Stimulated activated CD8-positive, alpha-beta memory T cell treated with anti-CD3 and anti-CD28 coated beads, Interleukin-7, amount 100 ng/mL, for 48 hours (primary cell): ENCODE measurements around the gene TBCCD1.

Source experiments
- DNase-seq, 2 donors: peaks; one replicate each; pipeline ENCODE4 v3.0.0-alpha.2; 2020; ENCODE audit warnings: low read depth in 1 of 2; ENCODE audit errors: extremely low read depth in 1 of 2

TBCCD1 gene

GRCh38 chr3:186567072-186567921 is at the start of gene TBCCD1:
Gene TBCCD1 (minus strand): TSS chr3:186567339. CDS start chr3:186564329, 3,010 bp downstream.
- peak; percentile 79 to 90 for DNase-seq

DNA sequence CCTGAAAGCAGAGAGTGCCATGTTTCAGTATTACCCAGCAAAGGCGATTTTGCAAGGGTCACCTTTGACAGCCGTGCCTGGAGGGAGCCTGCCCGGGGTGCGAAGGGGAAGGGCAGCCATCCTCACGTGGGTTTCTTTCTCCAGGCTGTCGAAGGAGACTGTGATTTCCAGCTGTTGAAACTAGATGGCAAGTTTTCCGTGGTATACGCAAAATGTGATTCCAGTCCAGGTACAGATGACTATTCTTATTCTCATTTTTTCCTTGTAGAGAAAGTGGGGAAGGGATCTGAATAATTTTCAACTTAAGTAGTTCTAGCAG is 49.1 kb upstream of the TBCCD1 start:
- no peak for DNase-seq

- DNase-seq, result peak; percentile 42
These were observed 47.7 kb upstream of the TBCCD1 start for GRCh38 chr3:186614597-186615483.

DNA sequence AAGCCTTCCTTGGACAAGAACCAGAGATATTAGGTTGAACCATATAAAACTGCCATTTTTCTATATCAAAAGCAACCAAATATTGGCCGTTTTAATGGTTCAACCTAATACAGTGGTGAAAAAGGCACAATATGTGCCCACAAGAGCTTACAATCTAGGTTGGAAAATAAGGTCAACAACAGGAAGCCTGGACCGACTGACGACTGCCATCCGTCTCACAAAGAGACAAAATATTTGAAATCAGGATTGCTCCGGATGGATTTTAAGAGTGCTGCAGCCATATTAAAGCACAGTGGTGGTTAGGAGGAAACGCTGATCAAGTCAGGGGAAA is 47.1 kb upstream of the TBCCD1 start:
- DNase-seq, result no peak

DNA sequence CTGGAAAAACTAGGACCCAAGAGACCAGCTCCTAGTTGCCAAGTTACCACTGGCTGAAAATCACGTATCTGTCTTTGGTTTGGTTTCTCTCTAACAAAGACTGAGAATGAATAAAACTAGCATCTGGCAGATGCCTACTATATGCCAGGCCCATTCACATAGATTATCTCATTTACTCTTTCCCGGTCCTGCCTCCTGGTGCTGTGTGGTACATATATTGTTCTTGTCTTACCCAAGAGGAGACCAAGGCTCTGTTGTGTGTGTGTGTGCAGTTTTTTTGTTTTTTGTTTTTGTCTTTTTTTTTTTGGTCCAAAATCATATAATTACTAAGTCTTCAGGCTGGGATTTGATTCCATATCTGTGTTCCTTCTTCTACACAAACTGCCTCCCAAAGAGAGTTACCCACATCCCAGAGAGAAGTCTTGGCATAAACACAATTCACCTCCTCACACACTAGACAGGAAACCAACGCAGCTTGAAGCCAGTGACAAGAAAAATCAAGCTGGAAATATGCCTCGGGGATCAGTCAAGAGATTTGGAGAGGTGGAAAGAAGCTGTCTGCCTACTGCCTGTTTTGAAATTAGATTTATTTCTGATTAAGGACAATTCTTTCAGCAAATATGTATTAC is 46.6 kb upstream of the TBCCD1 start:
- no peak for DNase-seq

DNA sequence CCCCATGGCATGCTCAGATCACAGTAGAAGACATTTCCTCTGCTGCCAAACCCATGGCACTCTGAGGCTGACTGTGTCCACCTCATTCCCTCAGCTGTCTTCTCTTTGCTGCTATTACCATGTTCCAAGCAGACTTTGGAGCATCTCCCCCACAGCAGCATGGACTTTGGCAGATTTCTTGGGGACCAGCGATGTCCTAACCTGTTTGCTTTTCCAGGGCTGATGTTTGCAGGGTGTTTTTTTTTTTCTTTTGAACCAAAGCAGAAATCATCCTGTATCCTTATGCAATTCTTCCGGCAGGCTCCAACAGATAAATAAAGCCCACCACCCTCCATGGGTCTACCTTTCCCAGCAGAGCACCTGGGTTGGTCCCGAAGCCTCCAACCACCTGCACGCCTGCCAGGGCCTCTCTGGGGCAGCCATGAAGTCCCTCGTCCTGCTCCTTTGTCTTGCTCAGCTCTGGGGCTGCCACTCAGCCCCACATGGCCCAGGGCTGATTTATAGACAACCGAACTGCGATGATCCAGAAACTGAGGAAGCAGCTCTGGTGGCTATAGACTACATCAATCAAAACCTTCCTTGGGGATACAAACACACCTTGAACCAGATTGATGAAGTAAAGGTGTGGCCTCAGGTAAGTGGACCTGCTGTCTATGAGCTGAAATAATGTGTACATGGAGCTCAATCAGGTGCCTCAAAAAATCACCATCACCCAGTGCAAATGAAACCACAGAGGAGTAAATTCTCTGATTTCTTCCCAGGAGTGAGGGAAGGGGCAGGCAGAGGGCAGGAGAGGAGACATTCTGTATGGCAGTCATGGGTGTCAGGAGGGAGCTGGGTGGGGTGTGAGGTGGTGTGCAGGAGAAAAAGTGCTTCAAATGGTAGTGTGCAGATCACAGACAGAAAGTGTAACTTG is 45.8 kb upstream of the TBCCD1 start, which contains the start of gene AHSG:
Gene AHSG (plus strand): TSS at position 340 of the 916 bp plus-strand sequence. CDS start 82 bp downstream, at position 422.
- no peak for DNase-seq

DNA sequence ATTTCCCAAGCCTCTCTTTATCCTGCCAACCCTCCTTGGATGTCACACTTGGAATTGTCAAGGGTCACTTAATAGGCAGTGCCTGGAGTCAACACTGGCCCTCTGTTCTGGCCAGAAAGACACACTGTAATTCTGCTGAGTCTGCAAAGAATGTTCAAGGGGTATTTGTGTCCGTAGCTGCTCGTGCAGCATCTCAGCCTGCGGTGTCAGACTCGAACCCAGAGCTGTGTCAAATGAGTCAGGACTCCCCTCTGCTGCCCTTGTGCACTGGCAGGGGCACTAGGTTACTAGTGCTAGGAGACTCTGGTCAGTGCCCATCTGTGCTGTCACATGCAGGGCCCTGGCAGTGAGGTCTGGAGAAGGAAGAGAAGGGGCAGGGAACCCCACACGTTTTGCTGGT is 44.9 kb upstream of the TBCCD1 start:
- no peak for DNase-seq

DNA sequence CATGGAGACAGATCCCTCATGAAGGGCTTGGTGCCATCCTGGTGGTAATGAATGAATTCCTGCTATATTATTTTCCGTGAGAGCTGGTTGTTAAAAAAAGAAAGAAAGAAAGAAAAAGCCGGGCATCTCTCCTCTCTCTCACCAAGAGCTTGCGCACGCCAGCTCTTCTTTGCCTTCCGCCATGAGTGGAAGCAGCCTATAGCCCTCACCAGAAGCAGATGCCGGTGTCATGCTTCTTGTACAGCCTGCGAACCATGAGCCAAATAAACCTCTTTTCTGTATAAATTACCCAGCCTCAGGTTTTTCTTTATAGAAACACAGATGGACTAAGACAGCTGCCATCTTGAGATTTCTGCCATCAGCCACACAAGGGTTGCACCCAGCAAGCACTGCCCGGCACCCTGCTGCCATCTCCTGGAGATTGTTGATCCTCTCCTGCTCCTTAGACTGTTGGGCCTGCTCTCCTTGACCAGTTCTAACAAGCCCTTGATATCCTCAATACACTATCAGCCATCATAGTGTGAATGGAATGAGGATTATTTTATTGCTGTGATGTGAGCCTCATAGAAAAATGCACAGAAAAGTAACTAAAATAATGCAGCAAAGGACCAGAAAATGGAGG is 42.2 kb upstream of the TBCCD1 start:
- no peak for DNase-seq

DNA sequence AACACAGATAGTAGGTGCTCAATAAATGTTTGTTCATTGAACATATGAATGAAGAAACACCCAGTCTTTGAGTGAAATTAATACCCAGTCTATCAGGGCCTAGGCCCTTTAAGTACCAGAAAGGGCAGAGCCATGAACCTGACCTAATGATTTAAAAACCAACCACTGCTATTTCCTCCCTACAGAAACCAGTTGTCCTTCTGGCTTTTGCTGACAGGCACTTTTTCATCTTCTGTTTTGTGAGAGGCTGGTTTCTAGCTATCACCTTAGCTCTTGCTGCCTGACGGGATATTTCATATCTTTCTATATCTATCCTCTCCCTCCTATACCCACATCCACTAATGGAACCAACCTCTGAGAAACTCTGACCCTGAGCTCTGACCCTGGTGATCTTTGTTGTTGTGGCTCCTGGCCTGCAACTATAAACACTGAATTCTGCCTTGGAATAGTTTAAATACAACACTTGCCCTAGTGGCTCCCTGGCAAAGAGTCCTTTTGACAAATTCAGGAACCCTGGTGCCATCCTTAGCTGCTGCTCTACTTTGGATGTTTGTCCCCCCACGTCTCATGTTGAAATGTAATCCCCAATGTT is 41.6 kb upstream of the TBCCD1 start:
- no peak for DNase-seq

- DNase-seq, result no peak
These were observed 38.7 kb upstream of the TBCCD1 start for GRCh38 chr3:186605561-186606545.

DNA sequence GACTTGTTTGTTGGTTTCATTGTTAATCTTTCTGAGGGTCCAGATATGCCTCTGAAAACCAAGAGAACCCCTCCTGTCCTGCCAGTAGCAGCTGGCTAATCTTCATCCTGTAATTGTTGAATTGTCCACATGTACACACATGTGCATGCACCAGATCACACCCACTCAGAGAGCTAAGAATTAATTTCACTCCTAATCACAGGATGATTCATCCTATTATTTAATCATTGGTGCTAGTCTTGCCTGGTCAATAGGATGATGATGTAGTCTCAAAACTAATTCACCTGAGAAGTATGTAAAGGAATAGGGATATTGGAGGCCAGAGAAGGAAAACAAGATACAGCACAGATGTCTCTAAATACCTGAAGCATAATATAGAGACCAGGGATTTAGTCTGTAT is 37.9 kb upstream of the TBCCD1 start:
- no peak for DNase-seq

- no peak for DNase-seq
These were observed 36.0 kb upstream of the TBCCD1 start for GRCh38 chr3:186603159-186603558.

DNA sequence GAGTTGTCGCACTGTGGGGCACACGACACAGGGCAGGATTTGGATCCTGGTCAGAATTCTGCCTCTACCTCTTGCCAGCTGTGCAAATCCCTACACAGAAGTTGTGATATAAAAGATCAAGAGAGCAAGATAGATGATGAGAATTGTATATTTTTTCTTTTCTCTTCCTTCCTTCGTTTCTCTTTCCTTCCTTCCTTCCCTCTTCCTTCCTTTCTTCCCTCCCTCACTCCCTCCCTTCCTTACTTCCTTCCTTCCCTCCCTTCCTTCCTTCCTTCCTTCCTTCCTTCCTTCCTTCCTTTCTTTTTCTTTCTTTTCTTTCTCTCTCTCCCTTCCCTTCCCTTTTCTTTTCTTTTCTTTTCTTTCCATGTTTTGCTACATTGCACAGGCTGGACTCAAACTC is 33.8 kb upstream of the TBCCD1 start:
- no peak for DNase-seq

DNA sequence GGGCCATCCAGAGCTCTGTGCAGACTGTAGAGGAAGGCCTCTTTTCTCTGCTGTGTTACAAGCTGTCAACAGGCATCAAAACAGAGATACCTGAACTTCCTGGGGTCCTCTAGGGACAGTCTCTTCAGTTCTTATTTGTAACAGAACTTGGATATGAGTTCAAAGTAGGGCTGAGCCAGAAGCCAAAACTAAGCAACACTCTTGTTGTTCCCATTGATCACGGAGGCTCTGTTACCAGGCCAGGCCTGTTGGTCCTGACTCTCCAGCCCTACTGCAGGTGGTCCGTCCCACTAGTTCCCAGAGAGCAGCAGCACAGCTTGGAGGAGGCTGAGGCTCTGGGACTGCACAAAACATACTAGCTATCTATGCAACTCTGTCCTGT is 32.6 kb upstream of the TBCCD1 start:
- no peak for DNase-seq

DNA sequence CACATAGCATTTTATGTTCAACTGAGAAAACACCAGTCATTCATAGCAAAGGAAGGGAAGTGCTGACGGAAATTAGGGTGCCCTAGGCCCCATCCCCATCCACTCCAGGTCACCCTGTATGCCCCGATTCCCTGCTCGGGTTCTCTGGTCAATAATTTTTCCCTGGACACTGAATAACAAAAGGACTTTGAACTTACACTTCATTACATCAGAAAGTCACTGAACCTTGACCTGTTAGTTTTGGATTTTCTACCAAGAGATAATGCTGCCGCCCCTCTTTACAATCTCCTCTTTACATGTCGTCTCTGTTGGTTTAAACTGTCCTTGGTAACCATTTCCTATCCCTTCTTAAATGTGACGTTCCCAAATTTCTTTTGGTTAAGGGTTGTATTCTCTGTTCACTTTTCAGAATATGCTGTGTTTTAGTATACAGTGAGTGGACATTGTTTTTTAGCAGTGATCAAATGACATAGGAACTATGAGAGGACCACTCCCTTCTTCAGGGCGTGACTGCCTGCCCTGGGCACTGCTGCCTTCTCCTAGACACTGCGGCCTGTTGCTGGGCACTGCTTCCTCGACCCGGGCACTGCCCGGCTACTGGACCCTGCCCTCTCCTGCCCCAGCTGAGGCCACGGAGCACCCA is 32.1 kb upstream of the TBCCD1 start:
- DNase-seq, result no peak

GRCh38 chr3:186598794-186599141 is 31.6 kb upstream of the TBCCD1 start:
- DNase-seq, result no peak

DNA sequence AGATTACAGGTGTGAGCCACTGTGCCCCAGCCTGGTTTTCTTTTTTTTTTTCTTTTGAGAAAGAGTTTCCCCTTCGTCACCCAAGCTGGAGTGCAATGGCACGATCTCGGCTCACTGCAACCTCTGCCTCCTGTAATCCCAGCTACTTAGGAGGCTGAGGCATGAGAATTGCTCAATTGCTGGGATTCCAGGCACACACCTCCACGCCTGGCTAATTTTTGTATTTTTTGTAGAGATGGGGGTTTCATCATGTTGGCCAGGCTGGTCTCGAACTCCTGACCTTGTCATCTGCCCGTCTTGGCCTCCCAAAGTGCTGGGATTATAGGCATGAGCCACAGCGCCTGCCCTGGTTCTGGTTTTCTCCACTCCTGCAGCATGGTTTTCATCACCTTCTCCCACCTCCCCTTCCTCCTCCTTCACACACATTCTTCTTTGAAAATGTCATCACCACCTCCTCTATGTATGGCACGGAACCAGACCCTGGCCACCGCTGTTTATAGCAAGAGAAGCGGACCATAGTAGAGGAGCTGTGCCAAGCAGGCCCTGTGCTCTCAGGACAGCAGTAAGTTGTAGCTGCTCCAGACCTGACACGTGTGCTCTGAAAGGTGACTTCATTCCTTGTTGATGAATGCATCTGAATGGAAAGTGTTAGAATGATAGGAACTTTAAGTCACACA is 31.1 kb upstream of the TBCCD1 start:
- DNase-seq, result no peak
